NCI-H446 treated with DMSO at 0.1 percent for 48 hours (cell line): ENCODE measurements around the gene FTL.

Experiments used
- DNase-seq: peaks from one replicate; lab custom pipeline; 2025; lab: John Stamatoyannopoulos, UW

The FTL gene

GRCh38 chr19:48965806-48966540, 864 bp downstream of the FTL start:
- DNase-seq, result peak; percentile 75

DNA sequence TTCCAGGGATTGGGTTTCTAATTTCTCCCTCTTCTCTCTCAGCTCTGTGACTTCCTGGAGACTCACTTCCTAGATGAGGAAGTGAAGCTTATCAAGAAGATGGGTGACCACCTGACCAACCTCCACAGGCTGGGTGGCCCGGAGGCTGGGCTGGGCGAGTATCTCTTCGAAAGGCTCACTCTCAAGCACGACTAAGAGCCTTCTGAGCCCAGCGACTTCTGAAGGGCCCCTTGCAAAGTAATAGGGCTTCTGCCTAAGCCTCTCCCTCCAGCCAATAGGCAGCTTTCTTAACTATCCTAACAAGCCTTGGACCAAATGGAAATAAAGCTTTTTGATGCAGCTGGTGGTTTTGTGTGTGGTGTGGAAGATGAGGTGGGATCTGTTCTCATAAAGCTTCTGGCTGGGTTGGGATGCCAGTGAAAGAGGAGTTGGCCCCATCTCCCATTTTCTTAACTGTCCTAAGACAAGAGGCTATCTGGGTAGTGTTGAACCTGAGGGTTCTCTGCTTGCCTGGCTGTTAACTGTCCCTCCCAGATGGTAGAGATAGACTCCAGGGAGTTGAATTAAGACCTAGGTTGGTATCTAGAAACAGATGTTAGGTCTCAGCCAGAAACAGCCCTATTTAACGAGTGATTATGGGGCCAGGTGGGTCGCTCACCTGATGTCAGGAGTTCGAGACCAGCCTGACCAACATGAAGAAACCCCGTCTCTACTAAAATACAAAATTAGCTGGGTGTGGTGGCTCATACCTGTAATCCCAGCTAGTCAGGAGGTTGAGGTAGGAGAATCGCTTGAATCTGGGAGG, 1.6 kb downstream of the FTL start:
- DNase-seq, result no peak

GRCh38 chr19:48967346-48968178, 2.5 kb downstream of the FTL start:
- no peak for DNase-seq

DNA sequence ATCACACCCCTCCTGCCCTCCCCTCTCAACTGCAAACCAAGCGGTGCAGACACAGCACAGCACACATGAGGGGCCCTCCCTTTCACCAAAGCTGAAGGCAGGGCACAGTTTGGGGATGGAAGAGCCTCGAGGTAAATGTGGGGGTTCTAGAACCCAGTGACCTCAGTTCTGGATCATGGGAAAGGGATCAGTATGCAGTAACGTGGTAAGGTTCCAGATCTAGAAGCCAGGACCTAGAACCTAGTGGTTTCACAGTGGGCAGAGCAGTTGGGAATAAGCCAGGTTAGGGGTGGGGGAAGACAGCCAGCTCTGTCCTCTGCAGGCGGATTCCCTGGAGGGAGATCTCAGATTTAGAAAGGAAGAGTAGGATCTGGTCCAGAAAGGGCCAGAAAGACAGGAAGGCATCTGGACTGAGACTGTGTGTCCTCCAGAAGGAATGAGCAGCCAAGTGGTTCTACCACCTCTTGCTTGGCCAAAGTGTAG, 3.1 kb downstream of the FTL start:
- DNase-seq, result no peak

DNA sequence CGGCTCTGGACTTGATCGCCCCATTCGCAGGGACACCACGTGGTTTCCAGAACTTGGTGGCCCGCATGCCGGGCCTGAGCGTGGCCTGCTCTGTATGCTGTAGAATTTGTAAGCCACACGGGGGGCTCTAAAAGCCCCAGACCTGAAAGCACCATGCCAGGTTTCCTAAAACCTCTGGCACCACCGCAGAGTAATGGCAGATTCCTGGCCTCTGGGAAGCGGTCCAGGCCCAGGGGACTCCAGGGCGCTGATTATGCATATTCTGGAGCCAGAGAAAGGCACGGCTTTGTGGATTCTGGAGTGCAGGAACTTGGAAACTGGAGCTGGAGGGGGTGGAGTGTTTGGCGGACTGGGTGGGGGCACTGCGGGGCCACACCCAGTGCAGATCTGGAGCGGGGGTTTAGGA, 3.7 kb downstream of the FTL start:
- no peak for DNase-seq

- peak; percentile 29 for DNase-seq
Observed at GRCh38 chr19:48969276-48970138, 4.4 kb downstream of the FTL start.

- no peak for DNase-seq
Observed at GRCh38 chr19:48970139-48970766, 5.1 kb downstream of the FTL start.

DNA sequence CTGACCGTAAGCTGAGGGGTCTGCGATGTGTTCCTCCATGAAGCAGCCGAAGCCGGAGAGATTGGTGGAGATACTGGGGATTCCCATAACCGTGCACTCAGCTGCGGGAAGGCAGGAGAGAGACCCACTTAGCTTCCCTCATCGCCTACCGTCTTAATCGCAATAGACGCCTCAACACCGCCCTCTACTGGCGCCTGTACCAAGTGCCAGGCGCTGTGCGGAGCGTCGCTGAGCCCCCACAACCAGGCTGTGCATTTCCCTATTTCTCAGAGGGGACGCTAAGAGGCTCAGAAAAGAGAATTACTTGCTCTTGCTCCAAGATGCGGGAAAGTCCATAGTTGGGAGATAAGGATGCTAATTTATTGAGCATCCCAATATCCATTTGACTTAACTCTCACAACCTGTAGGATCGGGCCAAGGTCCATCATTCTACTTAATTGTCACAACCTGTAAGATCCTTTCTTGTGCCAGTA, 5.8 kb downstream of the FTL start:
- peak; percentile 18 for DNase-seq

- DNase-seq, result no peak
Observed at GRCh38 chr19:48975947-48976847, 11.1 kb downstream of the FTL start.

- no peak for DNase-seq
Observed at GRCh38 chr19:48977061-48977460, 12.0 kb downstream of the FTL start.

GRCh38 chr19:48982280-48982679, 17.2 kb downstream of the FTL start:
- no peak for DNase-seq

- DNase-seq, result no peak
Observed at GRCh38 chr19:48985711-48986110, 20.6 kb downstream of the FTL start.

- no peak for DNase-seq
Observed at GRCh38 chr19:48986211-48986610, 21.1 kb downstream of the FTL start.

GRCh38 chr19:48987323-48987722, 22.2 kb downstream of the FTL start:
- no peak for DNase-seq

DNA sequence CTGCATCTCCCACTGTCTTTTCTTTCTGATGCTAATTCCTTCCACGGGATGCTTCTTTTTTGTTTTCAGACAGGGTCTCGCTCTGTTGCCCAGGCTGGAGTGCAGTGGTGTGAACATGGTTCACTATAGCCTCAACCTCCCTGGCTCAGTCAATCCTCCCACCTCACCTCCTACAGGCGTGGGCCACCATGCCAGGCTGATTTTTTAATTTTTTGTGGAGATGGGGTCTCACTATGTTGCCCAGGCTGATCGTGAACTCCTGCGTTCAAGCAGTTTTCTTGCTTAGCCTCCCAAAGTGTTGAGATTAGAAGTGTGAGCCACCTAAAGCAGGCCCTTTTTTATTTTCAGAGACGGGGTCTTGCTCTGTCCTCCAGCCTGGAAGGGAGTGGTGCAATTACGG, 23.2 kb downstream of the FTL start:
- DNase-seq, result no peak

GRCh38 chr19:48988860-48989259, 23.8 kb downstream of the FTL start:
- DNase-seq, result no peak

DNA sequence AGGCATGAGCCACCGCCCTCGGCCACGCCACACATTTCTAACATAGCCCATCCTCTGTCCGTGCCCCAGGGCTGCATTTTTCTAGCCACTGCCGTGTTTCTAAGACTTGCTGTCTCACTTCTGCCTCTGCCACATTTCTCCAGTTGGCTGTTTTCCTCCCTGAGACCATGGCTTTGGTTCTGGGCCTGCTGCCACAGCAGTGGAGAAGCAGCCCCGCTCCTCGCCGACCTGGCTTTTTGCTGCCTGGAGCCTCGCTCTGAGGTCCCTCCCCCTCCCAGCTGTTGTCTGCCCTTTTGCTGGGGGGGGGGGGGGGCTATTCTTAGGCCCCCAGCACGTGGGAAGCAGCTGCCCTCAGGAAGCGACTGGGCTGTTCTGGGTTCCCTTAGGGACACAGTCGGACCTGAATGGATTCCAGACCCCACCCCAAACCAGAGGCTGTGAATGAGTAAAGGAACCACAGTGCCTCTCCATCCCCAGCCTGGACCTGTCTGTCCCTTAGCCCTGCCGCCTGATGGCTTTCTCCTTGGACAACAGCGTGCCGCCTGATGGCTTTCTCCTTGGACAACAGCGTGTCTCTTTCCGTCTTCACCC, 24.7 kb downstream of the FTL start:
- DNase-seq, result no peak

- DNase-seq, result no peak
Observed at GRCh38 chr19:48990400-48990799, 25.3 kb downstream of the FTL start.

GRCh38 chr19:48991011-48991609, 26.0 kb downstream of the FTL start:
- no peak for DNase-seq
